Measurements from ENCODE around the gene INTS11. TPM values are rescaled to one million over a fixed set of nuclear protein-coding genes. Genes with fewer than 3 reads are reported as not detected.
A peak's percentile ranks its signal among the peaks of the same experiment; 100 is the strongest.

Gene INTS11
- 110 and 117 TPM in 2 replicates for total RNA-seq (2022)
- percentile 62 among the genes with signal in this experiment for Bru-seq, nascent RNA
- BruChase-seq, experiment 1, labeled RNA remaining after a 6-hour chase, result percentile 86 among the genes with signal in this experiment
- BruChase-seq, experiment 2, labeled RNA remaining after a 2-hour chase, result percentile 87 among the genes with signal in this experiment
- long read RNA-seq, transcript INTS11-208 (17 exons, 2,148 nt), result major isoform, 70 of 105 reads
- long read RNA-seq, partial matches to known transcripts, result 10 of 105 reads
- long read RNA-seq, other reads (novel, unspliced or antisense), result 21 of 105 reads

DNA sequence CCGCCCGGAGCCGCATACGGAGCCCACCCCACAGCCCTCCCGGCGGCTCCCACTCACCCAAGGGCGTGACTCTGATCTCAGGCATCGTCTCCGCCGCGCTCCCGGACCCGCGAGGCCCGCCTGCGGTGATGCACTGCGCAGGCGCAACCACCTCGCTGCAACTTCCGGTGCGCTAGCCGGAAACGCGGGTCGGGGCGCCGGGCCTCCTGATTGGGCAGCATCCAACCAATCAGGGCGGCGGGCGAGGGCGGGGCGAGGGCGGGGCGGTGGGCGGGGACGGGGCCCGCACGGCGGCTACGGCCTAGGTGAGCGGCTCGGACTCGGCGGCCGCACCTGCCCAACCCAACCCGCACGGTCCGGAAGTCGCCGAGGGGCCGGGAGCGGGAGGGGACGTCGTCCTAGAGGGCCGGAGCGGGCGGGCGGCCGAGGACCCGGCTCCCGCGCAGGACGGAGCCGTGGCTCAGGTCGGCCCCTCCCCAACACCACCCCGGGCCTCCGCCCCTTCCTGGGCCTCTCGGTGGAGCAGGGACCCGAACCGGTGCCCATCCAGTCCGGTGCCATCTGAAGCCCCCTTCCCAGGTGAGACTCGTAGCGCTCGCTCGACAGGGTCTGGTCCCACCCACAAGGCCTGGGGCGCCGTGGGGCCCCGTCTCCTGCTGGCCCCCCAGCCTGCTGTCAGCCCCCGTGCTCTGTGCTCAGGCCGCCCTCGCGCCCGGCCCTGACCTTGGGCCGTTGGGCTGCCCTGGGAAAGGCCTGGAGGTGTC, at the start of gene INTS11, which contains the start of gene CPTP:
INTS11 (minus strand) TSS at position 137 of the 764 bp plus-strand sequence; CDS start at position 85, 52 bp downstream.
CPTP (plus strand) TSS at position 279 of the 764 bp plus-strand sequence. CDS start 2,109 bp downstream, outside the sequence.
- peaks cover 80% of the 10 kb centered on the region for H3K36me3 Mint-ChIP-seq (ENCODE audit: insufficient read depth, unreplicated experiment)
- peak; percentile 91 for DNase-seq
- H3K4me3 Mint-ChIP-seq (ENCODE audit: low read depth, unreplicated experiment), result peak within 1 kb of the TSS; percentile 84
- BruUV-seq (replicated peaks), result TSS peak; percentile 60
- TF ChIP-seq CTCF (IDR thresholded peaks at IDR 0.05; ENCODE audit: unreplicated experiment), result no peak
- H3K9me3 Mint-ChIP-seq (ENCODE audit: low read depth, unreplicated experiment), result no peaks in the 10 kb centered on the region
- intact Hi-C loops (cut with micrococcal nuclease; ENCODE audit: unreplicated experiment), result no loop called here
- peak within 1 kb of the TSS; percentile 87 for H3K27ac Mint-ChIP-seq (ENCODE audit: unreplicated experiment)
- peaks cover 19% of the 10 kb centered on the region for H3K4me1 Mint-ChIP-seq (ENCODE audit: low read depth, unreplicated experiment)
- no peaks in the 10 kb centered on the region for H3K27me3 Mint-ChIP-seq (ENCODE audit: unreplicated experiment)
- CTCF ChIA-PET, result no interaction called here

- H3K27ac Mint-ChIP-seq (ENCODE audit: unreplicated experiment), result peak overlapping the region; percentile 96
- TF ChIP-seq CTCF (IDR thresholded peaks at IDR 0.05; ENCODE audit: unreplicated experiment), result no peak
- no peaks in the 10 kb centered on the region for H3K27me3 Mint-ChIP-seq (ENCODE audit: unreplicated experiment)
- TSS peak; percentile 90 for BruUV-seq (replicated peaks)
- no peak for DNase-seq
- H3K4me3 Mint-ChIP-seq (ENCODE audit: low read depth, unreplicated experiment), result peak overlapping the region; percentile 75
- H3K4me1 Mint-ChIP-seq (ENCODE audit: low read depth, unreplicated experiment), result no peaks in the 10 kb centered on the region
- intact Hi-C loops (cut with micrococcal nuclease; ENCODE audit: unreplicated experiment), result no loop called here
- H3K36me3 Mint-ChIP-seq (ENCODE audit: insufficient read depth, unreplicated experiment), result peaks cover 24% of the 10 kb centered on the region
- no peaks in the 10 kb centered on the region for H3K9me3 Mint-ChIP-seq (ENCODE audit: low read depth, unreplicated experiment)
- CTCF ChIA-PET, result interaction anchor here (0.7 kb wide), 1 partner anchor 105 kb away, joined by 3 read pairs; no protein-coding TSS in a partner anchor
Observed at GRCh38 chr1:1373815-1374588, 49.5 kb upstream of the INTS11 start.

DNA sequence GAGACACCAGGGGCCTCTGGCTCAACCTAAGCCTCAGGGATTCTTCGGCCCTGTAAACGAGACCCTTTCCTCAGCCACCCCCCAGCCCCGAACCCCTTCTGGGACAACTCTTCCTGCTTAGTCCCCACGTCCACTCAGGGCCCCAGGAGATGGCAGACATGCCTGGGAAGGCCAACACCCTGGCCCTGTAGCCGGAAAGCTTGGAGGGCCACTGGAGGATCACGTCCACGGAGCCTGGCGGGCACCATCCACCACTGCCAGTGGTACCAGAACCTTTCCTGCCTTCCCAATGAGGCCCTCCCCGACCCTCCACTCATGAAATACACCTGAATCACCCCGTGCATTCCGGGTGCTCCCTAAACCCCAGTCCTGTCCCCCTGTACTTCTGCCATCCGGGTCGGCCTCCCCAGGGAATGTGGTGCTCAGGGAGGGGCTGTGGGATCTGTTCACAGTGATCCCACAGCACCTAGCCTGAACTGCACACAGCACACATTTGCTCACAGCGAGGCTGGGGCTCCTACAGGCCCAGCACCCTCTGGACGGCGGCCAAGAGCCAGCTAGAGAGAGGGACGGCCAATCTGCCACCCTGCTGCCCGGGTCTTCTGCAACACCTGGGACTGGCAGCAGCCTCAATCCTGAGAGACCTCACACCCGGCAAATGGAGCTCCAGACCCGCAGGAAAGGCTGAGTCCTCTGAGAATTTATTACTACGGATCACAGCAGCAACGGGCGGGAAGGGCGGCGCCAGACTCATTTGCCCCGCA, 48.8 kb upstream of the INTS11 start:
- TF ChIP-seq CTCF (IDR thresholded peaks at IDR 0.05; ENCODE audit: unreplicated experiment), result no peak
- CTCF ChIA-PET, result interaction anchor here (0.6 kb wide), 1 partner anchor 50 kb away, joined by 3 read pairs; no protein-coding TSS in a partner anchor
- BruUV-seq (replicated peaks), result no TSS peak
- Mint-ChIP-seq H3K36me3 (ENCODE audit: insufficient read depth, unreplicated experiment) (peaks cover 24% of the 10 kb centered on the region), H3K27me3 (ENCODE audit: unreplicated experiment) (no peaks in the 10 kb centered on the region), H3K4me3 (ENCODE audit: low read depth, unreplicated experiment) (peak overlapping the region; percentile 75), H3K9me3 (ENCODE audit: low read depth, unreplicated experiment) (no peaks in the 10 kb centered on the region), H3K4me1 (ENCODE audit: low read depth, unreplicated experiment) (no peaks in the 10 kb centered on the region), H3K27ac (ENCODE audit: unreplicated experiment) (no peak overlapping the region)
- intact Hi-C loops (cut with micrococcal nuclease; ENCODE audit: unreplicated experiment), result no loop called here
- no peak for DNase-seq
